Measurements from ENCODE around the gene HECTD1.

HECTD1 gene

GRCh38 chr14:31219169-31219568 lies 11.6 kb upstream of the HECTD1 start (continued):
- TF ChIP-seq ZNF629 (tag by site-specific recombination; IDR thresholded peaks at IDR 0.05): no peak
- no peak for TF ChIP-seq ZNF558 (tag by site-specific recombination; IDR thresholded peaks at IDR 0.05)
- TF ChIP-seq ZNF449 (tag by site-specific recombination; IDR thresholded peaks at IDR 0.05): no peak
- no peak for TF ChIP-seq ZNF510 (tag by site-specific recombination; IDR thresholded peaks at IDR 0.05; ENCODE audit: insufficient replicate concordance)
- TF ChIP-seq ZNF580 (tag by site-specific recombination; IDR thresholded peaks at IDR 0.05): no peak
- TF ChIP-seq PRDM6 (tag by site-specific recombination; IDR thresholded peaks at IDR 0.05): no peak
- no peak for TF ChIP-seq HIC1 (tag by site-specific recombination; IDR thresholded peaks at IDR 0.05)
- no peak for TF ChIP-seq ZNF362 (tag by site-specific recombination; IDR thresholded peaks at IDR 0.05)
- TF ChIP-seq ZNF366 (tag by site-specific recombination; conservative IDR thresholded peaks at IDR 0.05): no peak

GRCh38 chr14:31216359-31216758 lies 8.8 kb upstream of the HECTD1 start:
- Histone ChIP-seq H3K4me3 (ENCODE audit: low read depth, low read length) (no peak overlapping the region), H3K4me1 (ENCODE audit: control insufficient read depth, insufficient read depth, low read length) (no peaks in the 10 kb centered on the region), H3K27ac (ENCODE audit: extremely low read depth, low read depth, low read length) (no peak overlapping the region), H3K36me3 (ENCODE audit: control insufficient read depth in 2 of 2, insufficient read depth in 1 of 2, low read length in 2 of 2) (no peaks in the 10 kb centered on the region), H3K9me3 (ENCODE audit: control insufficient read depth, insufficient read depth, low read depth, low read length) (no peaks in the 10 kb centered on the region)
- TF ChIP-seq TSHZ1 (tag by site-specific recombination; IDR thresholded peaks at IDR 0.05; ENCODE audit: borderline replicate concordance): no peak
- no peak for TF ChIP-seq PRDM10 (tag by site-specific recombination; IDR thresholded peaks at IDR 0.05)
- POLR2A ChIA-PET: no interaction called here
- CTCF ChIA-PET: no interaction called here
